HepG2 (cell line): ENCODE measurements around the gene HID1. TPM values are rescaled to one million over a fixed set of nuclear protein-coding genes. Genes with fewer than 3 reads are reported as not detected.
A peak's percentile ranks its signal among the peaks of the same experiment; 100 is the strongest.

Experiments
- ATAC-seq: fragments of 200-7000 bp; cut with Tn5 transposase; 3 replicates; pipeline ENCODE4 v1.9.1; 2020; ENCODE audit warnings: mild to moderate bottlenecking, moderate library complexity
- BruUV-seq: library from RNA; stranded (reverse); fragments of 400-500 nt; replicated peaks from 2 replicates; lab custom pipeline; 2021; lab: Mats Ljungman, UMichigan
- CTCF ChIA-PET: fragments of 300-600 bp; formaldehyde crosslinking; extraction: SDS; loops from one replicate; lab custom pipeline; 2021; ENCODE audit warnings: low total read pairs, inconsistent platforms, low intra/inter-chr PET ratio; lab: Yijun Ruan, JAX
- POLR2A ChIA-PET: fragments of 350-600 bp; sonication (Branson Sonifier 250); formaldehyde crosslinking; loops from one replicate; lab custom pipeline; 2020; ENCODE audit warnings: antibody characterized with exemption, inconsistent platforms; lab: Yijun Ruan, JAX
- DNase-seq: peaks from one replicate; pipeline ENCODE4 v3.0.0-alpha.2; 2015; ENCODE audit warnings: low spot score
- FAIRE-seq: peaks from 3 replicates; lab custom pipeline; 2011; peaks lifted over from hg19 to GRCh38; lab: Jason Lieb, UNC
- H2AFZ ChIP-seq: one replicate; pipeline ENCODE4 v1.6.1; 2011; ENCODE audit warnings: low read length, inconsistent platforms
- H3K27ac ChIP-seq: fragments of 300-600 bp; 3 replicates; pipeline ENCODE4 v1.8.0; 2011; ENCODE audit warnings: mixed run types, mild to moderate bottlenecking, mixed read lengths, low read length, inconsistent platforms; ENCODE audit not compliant: insufficient read depth; ENCODE audit errors: extremely low read length
- H3K27me3 ChIP-seq, 2 experiments: fragments of 200-600 bp in 1 of 2; 2 replicates in 1 of 2; 3 replicates in 1 of 2; pipeline versions ENCODE4 v1.6.0 to v1.8.0; 2011; ENCODE audit warnings: low read length in 2 of 2, mild to moderate bottlenecking in 2 of 2, moderate library complexity in 2 of 2, inconsistent platforms in 1 of 2; ENCODE audit not compliant: insufficient read depth in 2 of 2, control insufficient read depth in 1 of 2
- H3K36me3 ChIP-seq, 2 experiments: fragments of 200-600 bp in 1 of 2; replicated peaks in 1 of 2; 2 replicates in 1 of 2; 3 replicates in 1 of 2; pipeline versions ENCODE4 v1.5.1 to v1.8.0; 2011; ENCODE audit warnings: low read length in 2 of 2, inconsistent platforms in 1 of 2; ENCODE audit not compliant: insufficient read depth in 2 of 2, control insufficient read depth in 1 of 2
- H3K4me1 ChIP-seq: 2 replicates; pipeline ENCODE4 v1.5.1; 2012; ENCODE audit warnings: low read length, inconsistent platforms; ENCODE audit not compliant: insufficient read depth
- H3K4me2 ChIP-seq: 2 replicates; pipeline ENCODE4 v1.6.0; 2011; ENCODE audit warnings: low read depth, low read length, inconsistent platforms
- H3K4me3 ChIP-seq, 3 experiments: fragments of 200-600 bp in 1 of 3; sonication (generic), shearing (Covaris generic) in 1 of 3; replicated peaks in 1 of 3; 2 replicates each; pipeline ENCODE4 v1.5.1; 2011 to 2016; ENCODE audit warnings: low read length in 3 of 3, inconsistent platforms in 2 of 3, low read depth in 2 of 3, mild to moderate bottlenecking in 2 of 3, control low read depth in 1 of 3, mixed read lengths in 1 of 3; ENCODE audit not compliant: insufficient read depth in 1 of 3
- H3K79me2 ChIP-seq: one replicate; pipeline ENCODE4 v1.6.1; 2011; ENCODE audit warnings: low read length, inconsistent platforms; ENCODE audit not compliant: insufficient read depth
- H3K9ac ChIP-seq: 2 replicates; pipeline ENCODE4 v1.6.0; 2011; ENCODE audit warnings: mild to moderate bottlenecking, low read depth, low read length, inconsistent platforms; ENCODE audit not compliant: insufficient read depth
- H3K9me3 ChIP-seq: 2 replicates; pipeline ENCODE4 v1.5.1; 2012; ENCODE audit warnings: mild to moderate bottlenecking, low read length
- H4K20me1 ChIP-seq: 2 replicates; pipeline ENCODE4 v1.6.0; 2011; ENCODE audit warnings: inconsistent platforms, mild to moderate bottlenecking, low read length, moderate library complexity; ENCODE audit not compliant: insufficient read depth
- PCBP2 ChIP-seq: fragments of 200-400 bp; formaldehyde crosslinking; optimal IDR thresholded peaks from 2 replicates; pipeline ENCODE3; 2018; ENCODE audit warnings: low read length, low read depth; ENCODE audit not compliant: poor library complexity, severe bottlenecking
- WGBS: methylation state at CpG from one replicate; pipeline ENCODE4 v1.1.6; 2017; ENCODE audit warnings: low lambda C conversion rate; 5-methylcytosine and 5-hydroxymethylcytosine counted together
- in situ Hi-C: cut with HindIII; loops from 2 replicates; pipeline ENCODE4 v1.10.0; 2017; ENCODE audit warnings: low pct_unique_long_range_greater_than_20kb; ENCODE audit not compliant: extremely low pct_ligation_motif_present
- intact Hi-C: fragments of 100-400 bp; cut with micrococcal nuclease; formaldehyde crosslinking; loops from one replicate; pipeline ENCODE4 v1.10.0; 2022; ENCODE audit not compliant: unreplicated experiment
- polyA plus RNA-seq, 8 experiments: library from polyadenylated mRNA; depleted of rRNA in 3 of 8; stranded (reverse) in 7 of 8; unstranded in 1 of 8; fragments of >200 nt; fragmentation: Illumina TruSeq in 4 of 8; extraction: Trizol in 4 of 8; gene quantifications; 2 replicates each; pipeline versions ENCODE4 v1.2.1 to v1.2.3, GENCODE V29; 2011 to 2016; ENCODE audit warnings: low read depth in 4 of 8, missing spikeins in 1 of 8, mixed read lengths in 1 of 8; ENCODE audit not compliant: insufficient read depth in 1 of 8
- total RNA-seq, 5 experiments: library from RNA; depleted of rRNA; stranded (reverse); fragments of >200 nt; fragmentation: Illumina TruSeq; extraction: Trizol; gene quantifications; 2 replicates each; pipeline ENCODE4 v1.2.3, GENCODE V29; 2016; ENCODE audit warnings: low read depth in 1 of 5
- TF ChIP-seq, protein P1 (sequence below): IDR thresholded peaks from 2 replicates; pipeline ENCODE4 v1.6.1; 2018; ENCODE audit warnings: missing genetic modification reagents, mild to moderate bottlenecking, missing compliant biosample characterization
- TF ChIP-seq, protein P2 (sequence below): fragments of 450-650 bp; IDR thresholded peaks from 2 replicates; pipeline ENCODE4 v1.6.1; 2016
- TF ChIP-seq, protein P3 (sequence below): sonication (generic); formaldehyde crosslinking; IDR thresholded peaks from 2 replicates; pipeline ENCODE4 v1.5.0; 2020; ENCODE audit warnings: mild to moderate bottlenecking, missing genetic modification reagents

HID1 gene
- total and polyA plus RNA-seq, 2 of the 13 experiments (the other 11 are each of a cell fraction or from before 2014, with no cell fraction given) = 2.1 to 10.6 TPM

DNA sequence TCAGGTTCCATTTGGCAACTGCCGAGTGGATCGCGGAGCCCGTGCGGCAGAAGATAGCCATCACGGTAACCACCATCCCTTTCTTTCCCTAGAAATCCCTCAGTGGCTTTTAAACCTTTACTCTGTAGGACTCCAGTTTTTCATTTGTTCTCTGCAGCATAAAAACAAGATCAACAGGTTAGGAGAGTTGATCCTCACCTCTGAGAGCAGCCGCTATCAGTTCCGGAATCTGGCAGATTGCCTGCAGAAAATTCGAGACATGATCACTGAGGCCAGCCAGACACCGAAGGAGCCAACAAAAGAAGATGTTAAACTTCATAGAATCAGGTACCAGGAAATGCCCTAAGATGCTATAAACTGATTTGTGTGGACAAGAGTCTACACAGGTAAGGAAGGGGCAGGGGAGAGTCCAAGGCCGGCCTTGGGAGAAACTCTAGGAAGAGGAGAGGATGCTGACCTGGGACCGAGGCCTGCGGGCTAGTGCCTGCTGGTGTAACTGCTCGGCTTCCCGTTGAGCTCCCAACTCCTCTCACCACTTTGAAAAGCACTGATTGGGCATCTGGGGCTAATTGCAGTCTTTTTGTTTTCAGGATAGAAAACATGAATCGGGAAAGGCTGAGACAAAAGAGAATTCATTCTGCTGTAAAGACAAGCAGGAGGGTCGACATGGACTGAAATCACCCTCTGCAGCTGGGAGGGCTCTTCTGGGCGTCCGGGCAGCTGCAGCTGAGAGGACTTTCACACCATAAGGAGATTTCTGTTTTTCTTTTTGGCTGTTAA is 48.0 kb upstream of the HID1 start:
- Histone ChIP-seq H3K9me3 (no peaks in the 10 kb centered on the region), H4K20me1 (no peaks in the 10 kb centered on the region), H3K27ac (no peak overlapping the region), H3K27me3 (no peaks in the 10 kb centered on the region), H2AFZ (no peak overlapping the region), H3K9ac (no peak overlapping the region), H3K4me1 (peaks cover 20% of the 10 kb centered on the region), H3K4me3 (no peak overlapping the region), H3K79me2 (no peaks in the 10 kb centered on the region), H3K36me3 (peaks cover 24 to 29% of the 10 kb centered on the region in 2 experiments), H3K4me2 (no peak overlapping the region)
- ATAC-seq = no peak
- DNase-seq = no peak
- FAIRE-seq = no peak
- BruUV-seq = TSS peak; percentile 34
- in situ Hi-C loops (no loop called here), intact Hi-C loops (no loop called here)
- 93% methylated on average over 19 of the region's 19 CpGs for WGBS
- TF ChIP-seq, protein P1, sequence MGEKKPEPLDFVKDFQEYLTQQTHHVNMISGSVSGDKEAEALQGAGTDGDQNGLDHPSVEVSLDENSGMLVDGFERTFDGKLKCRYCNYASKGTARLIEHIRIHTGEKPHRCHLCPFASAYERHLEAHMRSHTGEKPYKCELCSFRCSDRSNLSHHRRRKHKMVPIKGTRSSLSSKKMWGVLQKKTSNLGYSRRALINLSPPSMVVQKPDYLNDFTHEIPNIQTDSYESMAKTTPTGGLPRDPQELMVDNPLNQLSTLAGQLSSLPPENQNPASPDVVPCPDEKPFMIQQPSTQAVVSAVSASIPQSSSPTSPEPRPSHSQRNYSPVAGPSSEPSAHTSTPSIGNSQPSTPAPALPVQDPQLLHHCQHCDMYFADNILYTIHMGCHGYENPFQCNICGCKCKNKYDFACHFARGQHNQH (CRISPR knock-in tag) = no peak
- no peak for TF ChIP-seq PCBP2
- TF ChIP-seq, protein P2, sequence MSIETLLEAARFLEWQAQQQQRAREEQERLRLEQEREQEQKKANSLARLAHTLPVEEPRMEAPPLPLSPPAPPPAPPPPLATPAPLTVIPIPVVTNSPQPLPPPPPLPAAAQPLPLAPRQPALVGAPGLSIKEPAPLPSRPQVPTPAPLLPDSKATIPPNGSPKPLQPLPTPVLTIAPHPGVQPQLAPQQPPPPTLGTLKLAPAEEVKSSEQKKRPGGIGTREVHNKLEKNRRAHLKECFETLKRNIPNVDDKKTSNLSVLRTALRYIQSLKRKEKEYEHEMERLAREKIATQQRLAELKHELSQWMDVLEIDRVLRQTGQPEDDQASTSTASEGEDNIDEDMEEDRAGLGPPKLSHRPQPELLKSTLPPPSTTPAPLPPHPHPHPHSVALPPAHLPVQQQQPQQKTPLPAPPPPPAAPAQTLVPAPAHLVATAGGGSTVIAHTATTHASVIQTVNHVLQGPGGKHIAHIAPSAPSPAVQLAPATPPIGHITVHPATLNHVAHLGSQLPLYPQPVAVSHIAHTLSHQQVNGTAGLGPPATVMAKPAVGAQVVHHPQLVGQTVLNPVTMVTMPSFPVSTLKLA = no peak
- TF ChIP-seq, protein P3, sequence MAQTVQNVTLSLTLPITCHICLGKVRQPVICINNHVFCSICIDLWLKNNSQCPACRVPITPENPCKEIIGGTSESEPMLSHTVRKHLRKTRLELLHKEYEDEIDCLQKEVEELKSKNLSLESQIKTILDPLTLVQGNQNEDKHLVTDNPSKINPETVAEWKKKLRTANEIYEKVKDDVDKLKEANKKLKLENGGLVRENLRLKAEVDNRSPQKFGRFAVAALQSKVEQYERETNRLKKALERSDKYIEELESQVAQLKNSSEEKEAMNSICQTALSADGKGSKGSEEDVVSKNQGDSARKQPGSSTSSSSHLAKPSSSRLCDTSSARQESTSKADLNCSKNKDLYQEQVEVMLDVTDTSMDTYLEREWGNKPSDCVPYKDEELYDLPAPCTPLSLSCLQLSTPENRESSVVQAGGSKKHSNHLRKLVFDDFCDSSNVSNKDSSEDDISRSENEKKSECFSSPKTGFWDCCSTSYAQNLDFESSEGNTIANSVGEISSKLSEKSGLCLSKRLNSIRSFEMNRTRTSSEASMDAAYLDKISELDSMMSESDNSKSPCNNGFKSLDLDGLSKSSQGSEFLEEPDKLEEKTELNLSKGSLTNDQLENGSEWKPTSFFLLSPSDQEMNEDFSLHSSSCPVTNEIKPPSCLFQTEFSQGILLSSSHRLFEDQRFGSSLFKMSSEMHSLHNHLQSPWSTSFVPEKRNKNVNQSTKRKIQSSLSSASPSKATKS = no peak
- POLR2A ChIA-PET = no interaction called here
- CTCF ChIA-PET = no interaction called here
